Keratinocyte (primary cell): ENCODE data around the gene UAP1.

Source experiments
- EZH2 ChIP-seq: IDR thresholded peaks from one replicate; pipeline ENCODE4 v1.6.1; 2012; ENCODE audit warnings: inconsistent platforms, mild to moderate bottlenecking, low read length, moderate library complexity
- TF ChIP-seq, protein P1 (sequence below), 3 experiments: IDR thresholded peaks in 1 of 3; conservative IDR thresholded peaks in 1 of 3; optimal IDR thresholded peaks in 1 of 3; 2 replicates in 2 of 3; 3 replicates in 1 of 3; pipeline versions ENCODE3 to v1.5.1; 2011; ENCODE audit warnings: low read length in 3 of 3, mild to moderate bottlenecking in 3 of 3, moderate library complexity in 2 of 3, control low read depth in 1 of 3, inconsistent platforms in 1 of 3; ENCODE audit not compliant: insufficient read depth in 2 of 3; ENCODE audit errors: extremely low read depth in 1 of 3

- TF ChIP-seq, protein P1, sequence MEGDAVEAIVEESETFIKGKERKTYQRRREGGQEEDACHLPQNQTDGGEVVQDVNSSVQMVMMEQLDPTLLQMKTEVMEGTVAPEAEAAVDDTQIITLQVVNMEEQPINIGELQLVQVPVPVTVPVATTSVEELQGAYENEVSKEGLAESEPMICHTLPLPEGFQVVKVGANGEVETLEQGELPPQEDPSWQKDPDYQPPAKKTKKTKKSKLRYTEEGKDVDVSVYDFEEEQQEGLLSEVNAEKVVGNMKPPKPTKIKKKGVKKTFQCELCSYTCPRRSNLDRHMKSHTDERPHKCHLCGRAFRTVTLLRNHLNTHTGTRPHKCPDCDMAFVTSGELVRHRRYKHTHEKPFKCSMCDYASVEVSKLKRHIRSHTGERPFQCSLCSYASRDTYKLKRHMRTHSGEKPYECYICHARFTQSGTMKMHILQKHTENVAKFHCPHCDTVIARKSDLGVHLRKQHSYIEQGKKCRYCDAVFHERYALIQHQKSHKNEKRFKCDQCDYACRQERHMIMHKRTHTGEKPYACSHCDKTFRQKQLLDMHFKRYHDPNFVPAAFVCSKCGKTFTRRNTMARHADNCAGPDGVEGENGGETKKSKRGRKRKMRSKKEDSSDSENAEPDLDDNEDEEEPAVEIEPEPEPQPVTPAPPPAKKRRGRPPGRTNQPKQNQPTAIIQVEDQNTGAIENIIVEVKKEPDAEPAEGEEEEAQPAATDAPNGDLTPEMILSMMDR (optimal IDR thresholded peaks at IDR 0.05 in 1 of 3, IDR thresholded peaks at IDR 0.05 in 1 of 3, conservative IDR thresholded peaks at IDR 0.05 in 1 of 3; ENCODE audit: extremely low read depth in 1 of 3, insufficient read depth in 2 of 3, low read length in 3 of 3): no peak
- no peak for TF ChIP-seq EZH2
These were observed 26.3 kb downstream of the UAP1 start for GRCh38 chr1:162587761-162588260.
